Endothelial cell of umbilical vein (primary cell): ENCODE results near the gene FHOD3.

Experiments used
- CTCF ChIP-seq, 2 donors: IDR thresholded peaks; 1 replicate in 1 of 2; 2 replicates in 1 of 2; pipeline ENCODE4 v1.5.1; 2011; ENCODE audit warnings: low read length in 2 of 2, mild to moderate bottlenecking in 2 of 2, moderate library complexity in 2 of 2, control low read depth in 1 of 2, inconsistent platforms in 1 of 2, low read depth in 1 of 2; ENCODE audit not compliant: insufficient read depth in 1 of 2; ENCODE audit errors: extremely low read depth in 1 of 2
- JUN ChIP-seq: IDR thresholded peaks from 2 replicates; pipeline ENCODE4 v1.6.1; 2011; ENCODE audit warnings: borderline replicate concordance, low read depth; ENCODE audit not compliant: insufficient read length, insufficient read depth
- MAX ChIP-seq: IDR thresholded peaks from 2 replicates; pipeline ENCODE4 v1.6.1; 2011; ENCODE audit not compliant: insufficient read depth, insufficient read length
- POLR2A ChIP-seq: IDR thresholded peaks from 2 replicates; pipeline ENCODE4 v1.6.1; 2012; ENCODE audit warnings: low read depth, mild to moderate bottlenecking, control low read depth, low read length
- POLR2AphosphoS5 ChIP-seq: IDR thresholded peaks from 2 replicates; pipeline ENCODE4 v1.6.1; 2012; ENCODE audit warnings: low read depth, mild to moderate bottlenecking, control low read depth, low read length, moderate library complexity; ENCODE audit not compliant: insufficient read depth

- TF ChIP-seq CTCF (IDR thresholded peaks at IDR 0.05; ENCODE audit: extremely low read depth in 1 of 2, insufficient read depth in 1 of 2, low read depth in 1 of 2, low read length in 2 of 2) (no peak), POLR2A (no peak), MAX (no peak), POLR2AphosphoS5 (no peak), JUN (no peak)
Measured at GRCh38 chr18:36675076-36675475, 377.6 kb downstream of the FHOD3 start.
